Fibroblast of peridontal ligament (primary cell): ENCODE data around the gene HAPLN3.

ENCODE experiments used
- DNase-seq: peaks from one replicate; pipeline ENCODE4 v3.0.0-alpha.2; 2010; ENCODE audit errors: extremely low read depth

HAPLN3 gene

DNA sequence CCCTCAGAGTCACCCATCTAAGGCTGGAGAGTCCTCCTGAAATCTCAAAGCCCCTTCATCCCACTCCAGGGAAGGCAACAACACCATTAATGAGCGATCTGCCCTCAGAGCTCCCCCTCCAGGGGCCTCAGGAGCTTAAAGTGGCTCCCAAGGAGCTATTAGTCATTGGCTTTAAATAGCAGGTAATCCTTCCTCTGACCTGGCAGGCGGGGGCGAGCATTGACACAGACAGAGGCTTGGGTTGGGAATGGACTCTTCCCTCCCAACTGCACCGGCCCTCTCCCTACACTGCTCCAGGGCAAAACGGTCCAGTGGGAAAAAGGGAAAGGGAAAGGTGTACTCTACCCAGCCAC lies 16.4 kb upstream of the HAPLN3 start:
- no peak for DNase-seq

DNA sequence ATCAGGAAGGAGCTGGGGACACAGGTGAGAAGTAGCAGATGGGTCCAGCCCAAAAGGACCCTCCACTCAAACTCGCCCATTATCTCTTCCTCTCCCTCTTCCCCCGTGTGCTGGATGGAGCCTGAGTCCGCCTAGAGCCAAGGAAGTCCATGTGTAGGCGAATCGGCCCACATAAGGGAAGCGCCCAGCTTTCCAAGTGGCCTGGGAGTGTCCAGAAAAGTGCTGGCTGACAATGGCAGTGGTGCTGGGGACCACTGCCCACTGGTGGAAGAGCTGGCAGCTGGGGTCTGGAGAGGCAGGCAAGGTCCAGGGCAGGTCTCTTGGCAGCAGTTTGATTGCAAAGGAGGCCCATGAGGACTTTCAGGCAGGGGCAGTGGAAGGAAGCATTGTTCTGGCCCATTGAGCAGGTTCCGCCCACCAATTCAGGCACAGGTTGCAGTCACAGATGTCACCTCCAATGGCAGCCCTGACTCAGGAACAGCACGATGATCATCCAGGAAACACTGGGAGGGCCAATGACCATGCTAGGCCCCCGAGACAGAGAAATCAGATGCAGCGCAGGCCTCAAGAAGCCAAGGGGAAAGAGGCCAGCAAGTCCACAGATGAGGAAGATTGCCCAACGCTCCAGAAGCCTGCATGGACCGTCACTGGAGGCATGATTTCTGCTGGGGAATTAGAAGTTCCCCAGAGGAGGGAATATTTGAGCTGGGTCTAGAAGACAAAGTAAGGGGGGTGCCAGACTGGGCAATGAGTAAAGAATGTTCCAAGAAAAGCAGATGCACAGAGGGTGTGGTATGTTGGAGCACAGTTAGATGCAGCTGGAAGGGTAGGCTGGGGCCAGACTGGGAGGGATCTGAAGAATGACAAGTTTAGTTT lies 14.8 kb upstream of the HAPLN3 start:
- DNase-seq: no peak

DNA sequence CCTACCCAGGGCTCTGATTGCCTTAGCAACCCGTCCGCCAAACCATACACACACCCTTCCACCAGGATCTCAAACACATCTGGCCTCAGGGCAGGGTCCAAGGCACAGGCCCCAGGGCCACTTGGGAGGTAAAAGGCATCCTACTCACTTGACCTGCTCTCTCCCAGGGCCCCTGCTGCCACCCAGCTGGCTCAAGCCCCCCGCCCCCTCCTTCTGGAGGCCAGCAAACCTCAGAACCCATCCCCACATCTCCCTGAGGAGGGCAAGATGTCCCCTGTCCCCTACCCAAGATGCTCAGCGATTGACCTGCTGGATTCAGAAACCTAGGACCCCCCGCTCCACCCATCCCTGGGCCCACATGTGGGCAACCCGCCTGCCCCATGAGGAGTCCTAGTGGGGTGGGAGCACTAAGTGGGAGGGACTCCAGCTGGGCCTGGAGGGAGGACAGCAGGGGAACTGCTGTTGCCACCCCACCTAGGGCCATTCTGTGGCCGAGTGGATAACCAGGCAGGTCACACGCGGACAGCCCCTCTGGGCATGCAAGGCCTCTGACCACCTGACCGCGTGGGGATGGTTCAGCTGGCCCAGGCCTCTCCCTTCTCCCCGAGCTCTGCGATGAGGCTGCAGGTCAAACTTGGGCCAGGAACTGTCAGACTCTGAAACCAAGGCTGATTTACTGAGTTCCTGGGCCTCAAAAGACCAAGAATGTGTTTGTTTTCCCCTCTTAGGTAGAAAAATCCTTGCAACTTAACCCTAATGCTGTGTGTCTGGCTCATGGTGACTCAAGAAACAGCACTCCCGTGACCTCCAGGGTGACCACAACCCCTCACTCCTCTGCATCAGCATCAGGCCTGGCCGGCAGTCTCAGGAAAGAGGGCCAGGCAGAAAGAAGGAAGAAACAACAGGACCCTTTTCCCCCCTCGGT lies 13.6 kb upstream of the HAPLN3 start:
- DNase-seq: no peak

DNA sequence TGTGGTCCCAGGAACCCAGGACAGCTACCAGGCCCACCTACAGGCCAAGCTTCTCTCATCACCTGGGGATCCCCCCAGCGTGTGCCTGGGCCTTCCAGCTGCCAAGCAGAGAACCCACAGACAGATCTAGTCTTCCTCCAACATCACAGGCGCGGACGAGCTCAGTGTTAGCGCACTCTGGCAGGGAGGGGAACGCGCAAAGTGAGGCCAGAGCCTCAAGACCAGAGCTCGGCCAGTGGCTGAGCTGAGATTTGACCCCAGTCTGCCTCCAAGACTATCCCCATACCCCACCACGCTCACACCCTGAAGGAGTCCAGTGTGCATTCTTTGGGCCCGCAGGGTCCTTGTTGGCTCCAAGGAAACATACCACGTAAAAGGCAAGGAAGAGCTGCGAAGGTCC lies 12.8 kb upstream of the HAPLN3 start:
- DNase-seq: no peak

DNA sequence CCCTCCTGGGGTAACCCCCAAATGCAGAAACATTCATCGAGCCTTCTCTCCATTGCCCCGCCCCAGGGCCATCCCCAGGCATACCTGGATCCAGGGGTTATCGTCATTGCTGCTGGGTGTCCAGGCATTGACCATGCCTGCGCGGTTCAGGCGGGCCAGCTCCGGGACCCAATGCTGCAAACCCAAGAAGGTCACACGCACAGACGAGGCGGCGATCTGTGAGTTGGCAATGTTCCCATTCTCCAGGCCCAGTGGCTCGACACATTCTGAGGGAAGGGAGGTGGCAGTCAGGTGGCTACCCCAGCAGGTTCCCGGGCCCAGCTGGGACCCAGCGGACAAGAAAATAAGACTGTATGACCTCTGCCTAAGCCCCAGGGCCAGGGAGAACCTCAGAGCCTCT lies 11.8 kb upstream of the HAPLN3 start:
- no peak for DNase-seq

DNA sequence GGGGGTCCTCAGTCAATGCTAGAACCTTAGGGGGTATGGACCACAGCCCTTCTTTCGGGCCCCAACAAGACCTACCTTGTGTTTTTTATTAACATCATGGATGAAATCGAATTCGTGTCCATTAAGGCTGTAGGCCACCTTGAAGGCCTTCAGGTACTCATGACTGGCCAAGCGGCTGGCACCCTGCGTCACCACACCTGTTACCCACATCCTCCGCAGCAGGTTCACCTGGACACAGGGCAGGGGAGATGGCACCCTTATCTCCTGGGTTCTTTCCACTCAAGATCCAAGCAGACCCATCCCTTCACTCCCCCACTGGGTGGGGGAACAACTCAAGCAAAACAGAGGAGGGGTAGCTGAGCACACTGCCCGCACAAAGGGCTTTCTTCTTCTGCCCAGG lies 11.2 kb upstream of the HAPLN3 start:
- no peak for DNase-seq

DNA sequence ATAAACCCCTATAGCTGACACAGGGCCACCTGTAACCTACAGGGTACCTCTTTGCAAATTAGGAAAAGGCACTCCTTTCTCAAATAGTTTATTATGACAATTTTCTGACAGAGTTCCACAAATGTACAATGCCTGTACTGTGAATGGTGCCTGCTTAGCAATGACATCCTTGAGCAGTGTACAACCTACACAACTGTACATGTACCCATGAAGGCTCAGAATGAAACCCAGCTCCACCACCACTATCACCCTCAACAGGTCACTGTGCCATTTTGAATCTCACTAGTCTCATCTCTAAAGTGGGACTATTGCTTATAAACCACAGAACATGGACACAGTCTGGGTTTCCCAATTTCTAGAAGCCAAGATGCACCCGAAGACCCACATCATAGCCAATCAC lies 10.8 kb upstream of the HAPLN3 start:
- DNase-seq: no peak

DNA sequence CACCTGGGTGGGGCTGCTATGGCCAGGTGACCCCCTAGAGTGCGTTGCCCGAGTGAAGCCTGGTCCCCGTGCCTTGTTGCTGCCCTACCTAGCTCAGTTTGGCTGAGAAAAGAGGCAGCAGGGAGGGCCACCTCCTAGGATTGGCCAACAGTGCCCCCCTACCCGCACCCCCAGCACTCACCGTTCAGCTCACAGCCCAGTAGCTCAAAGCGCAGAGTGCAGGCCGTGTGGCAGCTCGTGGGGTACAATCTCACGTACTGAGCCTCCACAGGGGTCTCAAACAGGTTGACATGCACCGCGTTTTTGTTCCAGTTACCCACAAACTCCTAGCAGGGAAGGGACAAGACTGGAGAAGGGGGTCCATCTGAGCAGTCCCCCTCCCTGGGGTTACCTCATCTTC lies 10.2 kb upstream of the HAPLN3 start:
- no peak for DNase-seq

DNA sequence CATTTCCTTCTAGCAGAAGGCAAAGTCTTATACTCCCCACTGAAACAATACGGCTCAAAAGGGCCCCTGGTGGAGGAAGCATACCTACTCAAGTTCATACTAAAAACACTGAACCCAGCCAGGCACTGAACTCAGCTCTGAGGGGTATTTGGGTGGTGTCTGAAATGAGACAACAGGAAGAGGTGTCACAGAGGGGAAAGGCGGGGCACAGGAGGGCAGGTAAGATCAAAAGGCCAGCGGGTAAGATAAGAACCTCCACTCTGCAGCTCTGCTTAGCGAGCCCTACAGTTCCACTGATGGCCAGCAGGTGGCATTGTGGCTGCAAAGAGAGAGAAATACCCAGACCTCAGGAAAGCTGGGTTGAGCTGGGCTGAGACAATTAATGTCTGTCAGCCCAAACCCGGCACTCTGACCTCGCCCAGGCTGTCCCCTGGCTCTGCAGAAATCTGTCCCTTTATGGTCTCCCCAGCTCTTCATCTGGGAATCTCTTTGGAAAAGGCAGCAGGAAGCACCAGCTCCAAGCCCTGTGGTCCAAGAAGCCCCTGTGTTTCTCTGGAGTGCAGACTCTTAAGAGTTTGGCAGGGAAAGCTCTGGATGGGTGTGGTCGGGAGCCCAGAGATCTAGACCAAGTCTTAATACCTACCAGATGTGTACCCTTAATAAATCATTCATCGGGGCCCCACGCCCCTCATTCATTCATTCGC lies 9.4 kb upstream of the HAPLN3 start:
- peak; percentile 83 for DNase-seq

DNA sequence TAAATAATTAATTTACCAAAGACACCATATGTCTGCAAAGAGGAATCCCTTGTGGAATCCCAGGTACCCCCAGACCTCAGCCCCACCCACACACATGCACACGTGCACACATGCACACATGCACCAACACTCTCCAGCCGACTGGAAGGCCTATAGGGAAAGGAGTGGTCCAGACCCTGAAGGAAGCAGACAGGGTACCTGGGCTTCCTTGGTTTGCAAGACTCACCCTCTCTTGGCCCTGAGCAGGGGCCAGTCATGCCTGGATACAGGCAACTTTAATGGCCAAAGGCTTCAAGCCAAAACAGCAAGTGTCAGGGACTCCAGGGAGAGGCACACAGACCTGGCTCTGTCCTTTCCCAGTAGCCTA lies 8.9 kb upstream of the HAPLN3 start:
- DNase-seq: no peak

DNA sequence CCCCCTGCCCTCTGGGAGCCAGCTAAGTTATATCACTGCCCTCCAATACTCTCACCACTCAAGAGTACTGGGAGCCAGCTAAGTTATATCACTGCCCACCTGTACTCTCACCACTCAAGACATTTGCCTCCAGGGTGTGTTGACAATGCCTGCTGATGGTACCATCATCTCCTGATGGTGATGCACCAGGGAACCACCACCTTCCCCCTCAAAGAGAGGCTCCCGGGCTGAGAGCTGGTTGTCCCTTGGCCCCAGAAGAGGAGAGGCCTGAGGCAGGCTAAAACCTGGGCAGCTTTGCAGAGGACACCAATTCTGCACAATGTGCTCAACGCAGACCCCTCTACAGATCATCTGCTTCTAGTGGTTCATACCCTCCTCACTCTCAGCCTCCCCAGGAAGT lies 7.5 kb upstream of the HAPLN3 start:
- no peak for DNase-seq

DNA sequence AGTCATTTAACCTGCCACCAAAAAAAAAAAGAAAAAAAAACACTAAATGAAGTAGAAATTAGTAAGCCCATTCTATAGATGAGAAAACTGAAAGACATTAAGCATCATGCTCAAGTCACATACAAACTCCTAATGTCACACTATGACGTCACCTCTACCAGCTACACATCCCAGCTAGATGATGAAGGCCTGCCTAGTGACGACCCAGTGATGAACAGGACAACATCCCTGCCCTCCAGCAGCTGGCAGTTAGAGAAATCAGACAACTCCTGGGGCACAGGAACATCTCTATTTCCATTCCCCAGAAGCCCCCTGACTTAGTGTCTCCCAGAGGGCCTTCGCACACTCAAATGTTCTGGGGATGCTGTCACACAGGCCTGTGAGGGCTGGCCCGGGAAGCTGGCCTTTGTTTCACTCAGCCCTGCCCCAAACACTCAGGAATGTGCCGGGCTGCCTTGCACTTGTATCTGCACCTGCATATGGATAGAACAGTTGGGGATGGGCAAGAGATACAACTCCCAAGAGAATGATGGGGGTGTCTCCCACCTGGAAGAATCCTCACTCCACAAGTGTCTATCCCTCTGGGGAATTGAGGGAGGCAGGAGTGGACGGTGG lies 7.0 kb upstream of the HAPLN3 start:
- no peak for DNase-seq

DNA sequence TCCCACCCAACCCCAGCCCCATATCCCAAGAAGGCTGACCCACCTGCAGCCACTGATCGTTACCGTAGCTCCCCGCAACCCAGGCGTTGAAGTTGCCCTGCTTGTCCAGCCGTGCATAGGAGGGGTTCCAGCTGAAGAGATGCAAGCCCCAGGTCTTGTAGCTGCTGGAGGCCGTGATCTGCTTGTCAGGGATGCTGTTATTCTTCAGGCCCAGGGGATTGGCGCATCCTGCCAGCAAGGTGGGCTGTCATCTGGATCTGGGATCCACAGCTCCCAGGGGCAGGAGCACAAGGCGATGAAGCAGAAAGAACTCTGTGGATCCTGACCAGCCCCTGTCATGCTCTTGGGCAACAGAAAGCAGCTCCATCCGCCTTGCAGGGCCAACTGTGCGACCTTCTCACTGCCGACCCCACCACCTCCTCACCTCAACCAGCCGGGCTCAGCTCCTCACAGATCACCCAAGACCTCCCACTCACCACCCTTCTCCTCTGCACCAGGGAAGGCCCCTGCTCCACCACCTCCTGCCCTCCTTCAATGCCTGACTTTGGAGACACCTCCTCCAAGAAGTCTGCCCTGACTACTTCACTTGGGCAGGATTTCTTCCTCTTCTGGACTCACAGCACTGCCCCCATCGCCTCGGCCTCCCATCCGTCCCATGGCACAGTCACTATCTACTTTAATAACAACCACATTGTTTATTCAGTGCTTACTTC lies 6.3 kb upstream of the HAPLN3 start:
- DNase-seq: no peak

DNA sequence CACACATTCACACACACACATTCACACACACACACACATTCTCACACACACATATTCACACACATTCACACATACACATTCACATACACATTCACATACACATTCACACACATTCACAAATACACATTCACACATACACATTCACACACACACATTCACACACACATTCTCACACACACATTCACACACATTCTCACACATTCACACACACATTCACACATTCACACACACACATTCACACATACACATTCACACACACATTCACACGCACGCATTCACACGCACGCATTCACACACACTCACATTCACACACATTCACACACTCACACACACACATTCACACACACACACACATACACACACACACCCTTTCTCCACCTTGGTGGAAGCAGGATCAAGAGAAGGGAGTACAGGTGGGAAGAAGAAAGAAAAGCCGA lies 5.7 kb upstream of the HAPLN3 start:
- no peak for DNase-seq

DNA sequence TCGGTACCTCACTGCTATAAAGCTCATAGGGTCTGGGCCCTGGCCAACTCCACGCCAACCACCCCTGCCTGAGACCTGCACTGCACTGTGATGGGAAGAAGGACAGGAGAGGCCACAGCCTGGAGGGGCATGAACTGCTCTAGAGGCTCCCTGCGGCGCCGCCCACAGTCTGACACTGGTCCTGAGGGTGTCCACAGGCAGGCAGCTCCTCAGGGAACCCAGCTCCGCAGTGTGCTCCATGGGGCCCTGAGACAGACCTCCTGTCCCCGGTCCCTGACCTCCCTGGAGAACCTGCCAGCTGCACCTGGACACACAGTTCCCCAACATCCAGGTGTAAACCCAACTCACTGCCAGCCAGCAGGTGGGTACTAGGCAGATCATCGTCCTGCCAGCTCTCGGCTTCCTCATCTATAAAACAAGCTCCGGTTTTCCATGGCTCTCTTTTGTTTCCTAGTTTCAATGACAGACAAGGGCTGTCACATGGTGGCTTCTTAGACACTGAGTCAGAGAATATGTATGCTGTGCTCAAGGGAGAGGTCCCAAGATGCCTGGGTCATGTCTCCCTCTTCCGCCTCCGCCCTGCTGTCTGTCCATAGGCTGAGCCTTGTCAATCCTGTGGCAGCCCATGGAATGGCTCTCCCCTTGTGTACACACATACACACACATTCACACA lies 5.1 kb upstream of the HAPLN3 start:
- peak; percentile 36 for DNase-seq

DNA sequence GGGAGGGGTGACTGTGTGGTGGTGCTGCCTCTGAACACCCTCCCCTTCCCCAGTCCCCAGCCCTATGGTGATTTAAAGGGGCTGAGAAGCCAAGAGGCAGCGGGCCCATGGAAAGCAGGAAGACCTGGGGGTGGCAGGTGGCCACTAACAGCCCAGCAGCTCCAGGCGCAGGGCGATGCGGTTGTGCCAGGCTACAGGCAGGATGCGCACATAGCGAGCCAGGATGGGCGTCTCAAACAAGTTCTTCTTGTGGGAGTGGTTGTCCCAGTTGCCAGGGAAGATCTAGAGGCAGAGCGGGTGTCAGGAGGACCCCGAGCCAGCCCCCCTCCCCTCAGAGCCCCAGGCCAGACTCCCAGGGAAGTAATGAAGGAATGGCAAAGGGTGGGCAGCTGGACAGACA lies 3.9 kb upstream of the HAPLN3 start:
- no peak for DNase-seq

DNA sequence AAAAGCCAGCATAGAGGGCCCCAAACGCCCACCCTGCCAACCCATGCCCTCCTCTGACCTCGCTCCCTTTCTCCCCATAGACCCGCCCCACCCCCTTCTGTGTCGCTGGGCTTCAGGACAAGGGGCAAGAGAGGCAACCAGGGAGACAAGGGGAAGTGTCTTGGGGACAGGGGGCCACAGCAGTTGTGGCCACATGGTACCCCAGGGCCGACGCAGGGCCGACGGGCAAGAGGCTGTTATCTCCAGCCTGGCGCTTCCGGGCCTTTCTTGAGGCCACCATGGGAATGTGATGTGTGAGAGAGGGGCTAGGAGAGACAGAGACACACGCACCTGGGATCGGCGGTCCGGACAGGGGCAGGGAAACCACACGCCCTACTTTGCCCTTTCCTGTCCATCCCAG lies 3.4 kb upstream of the HAPLN3 start:
- no peak for DNase-seq

DNA sequence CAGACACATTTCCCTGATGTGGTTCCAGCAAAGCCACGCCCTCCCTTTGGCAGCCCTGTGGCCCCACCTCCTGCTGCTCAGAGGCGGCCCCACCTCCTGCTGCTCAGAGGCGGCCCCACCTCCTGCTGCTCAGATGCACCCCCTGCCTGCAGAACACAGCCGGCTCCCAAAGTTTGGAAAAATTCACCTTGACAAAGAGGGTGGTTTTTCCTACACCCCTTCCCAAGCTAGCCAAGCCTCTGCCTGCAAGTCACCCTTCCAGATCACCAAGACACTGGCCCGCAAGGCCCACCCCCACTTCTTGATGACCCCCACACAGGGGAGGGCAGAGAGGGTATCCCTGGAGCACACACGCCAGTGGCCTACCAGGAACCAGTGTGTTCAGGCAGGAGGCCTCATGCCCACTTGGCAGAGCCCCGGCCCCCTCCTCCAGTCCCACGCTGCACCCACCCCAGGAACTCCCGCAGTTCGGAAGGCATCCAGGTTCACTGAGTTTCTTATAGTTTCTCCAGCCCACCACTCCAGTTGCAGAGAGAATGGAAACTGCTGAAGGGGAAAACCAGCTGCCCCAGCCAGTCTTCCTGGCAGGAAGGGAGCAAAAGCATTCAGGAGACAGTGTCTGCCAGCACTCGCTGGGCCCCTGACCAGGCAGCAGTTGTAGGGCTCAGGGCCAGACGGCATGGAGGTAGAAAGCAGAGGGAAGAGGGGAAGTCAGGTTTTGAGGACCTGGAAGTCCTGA lies 2.3 kb upstream of the HAPLN3 start:
- DNase-seq: no peak

DNA sequence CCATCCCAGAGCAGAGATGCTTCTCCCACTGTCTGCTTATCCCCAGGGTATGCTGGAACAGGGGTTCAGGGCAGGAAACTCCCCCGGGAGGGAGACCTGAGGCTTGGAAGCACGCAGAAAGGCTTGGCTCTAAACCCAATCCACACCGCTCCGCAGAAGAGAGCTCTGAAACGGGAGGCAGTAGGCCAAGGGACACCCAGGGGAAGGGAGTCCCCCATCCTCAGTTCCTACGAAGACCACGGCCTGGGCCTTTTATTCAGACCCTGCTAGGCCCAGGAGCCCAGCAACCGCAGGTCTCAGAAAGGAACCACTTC lies 1.8 kb upstream of the HAPLN3 start:
- peak; percentile 74 for DNase-seq

DNA sequence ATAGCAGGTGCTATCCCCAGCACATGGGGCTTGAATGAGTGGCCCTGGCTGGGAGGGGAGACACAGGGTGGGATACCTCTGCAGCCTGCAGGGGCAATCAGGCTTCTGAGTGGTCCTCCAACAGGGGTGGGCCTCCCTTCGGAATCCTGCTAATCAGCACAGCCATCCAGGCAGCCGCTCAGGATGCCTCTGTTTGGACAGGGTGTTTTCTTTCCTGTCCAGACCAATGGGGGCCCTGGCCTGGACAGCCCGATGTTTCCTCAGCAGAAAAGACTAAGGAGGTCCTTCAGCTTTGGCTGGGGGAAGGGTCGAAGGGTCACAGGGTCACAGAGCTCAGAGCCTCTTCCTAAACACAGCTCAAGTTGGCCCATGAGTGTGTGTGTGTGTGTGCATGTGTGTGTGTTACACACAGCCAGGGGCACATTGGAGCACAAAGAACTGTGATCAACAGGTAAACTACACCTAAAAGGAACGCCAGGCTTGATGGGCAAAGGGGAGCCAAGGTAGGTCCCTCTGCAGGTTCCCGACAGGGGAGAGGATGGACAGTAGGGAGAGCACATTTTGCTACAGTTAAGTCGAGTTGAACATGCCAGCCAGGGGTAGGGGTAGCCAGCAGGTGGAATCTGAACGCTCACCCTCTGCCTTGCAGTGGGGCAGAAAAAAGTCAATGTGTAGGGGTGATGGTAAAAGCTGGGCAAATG lies 1.1 kb upstream of the HAPLN3 start:
- no peak for DNase-seq
